Umbilical cord (tissue), 2 donors: ENCODE measurements around the gene TRIM67. TPM values are rescaled to one million over a fixed set of nuclear protein-coding genes. Genes with fewer than 3 reads are reported as not detected.

Source experiments
- DNase-seq: peaks from one replicate; pipeline ENCODE4 v3.0.0-alpha.2; 2015; ENCODE audit warnings: low spot score
- total RNA-seq: library from RNA; depleted of rRNA; stranded (reverse); fragments of >200 nt; gene quantifications from one replicate; pipeline ENCODE4 v1.2.3, GENCODE V29; 2014; ENCODE audit warnings: low replicate concordance; ENCODE audit not compliant: insufficient read depth

Gene TRIM67
- total RNA-seq, 1 donor from 2014 or later: 1.2 TPM

GRCh38 chr1:231232870-231233734, 71.2 kb downstream of the TRIM67 start:
- no peak for DNase-seq

DNA sequence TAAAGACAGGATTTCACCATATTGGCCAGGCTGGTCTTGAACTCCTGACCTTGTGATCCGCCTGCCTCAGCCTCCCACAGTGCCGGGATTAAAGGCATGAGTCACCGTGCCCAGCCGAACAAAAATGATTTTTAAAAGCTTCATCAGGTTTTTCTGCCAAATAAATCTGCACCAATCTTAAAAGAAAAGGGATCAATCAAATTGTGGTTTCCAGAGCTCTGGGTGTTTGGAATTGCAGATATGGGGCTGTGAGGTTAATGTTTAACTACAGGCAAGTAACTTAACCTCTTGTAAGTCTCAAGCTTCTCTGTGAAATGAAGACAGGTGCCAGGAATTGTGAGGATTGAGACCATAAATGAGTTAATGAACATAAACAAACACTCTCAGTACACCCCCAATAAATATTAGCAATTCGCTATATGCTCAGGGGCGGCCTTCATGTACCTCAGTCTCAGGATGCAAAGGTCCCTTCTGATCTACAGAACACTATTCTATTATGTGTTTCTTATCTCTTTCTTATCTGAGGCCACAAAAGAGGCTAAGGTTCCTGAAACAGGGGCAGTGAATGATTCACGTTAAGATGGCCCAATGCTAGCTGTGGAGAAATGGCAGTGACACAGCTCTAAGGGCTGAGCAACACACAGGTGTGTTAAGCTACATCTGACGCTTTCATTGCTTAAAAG, 72.0 kb downstream of the TRIM67 start:
- DNase-seq: no peak

DNA sequence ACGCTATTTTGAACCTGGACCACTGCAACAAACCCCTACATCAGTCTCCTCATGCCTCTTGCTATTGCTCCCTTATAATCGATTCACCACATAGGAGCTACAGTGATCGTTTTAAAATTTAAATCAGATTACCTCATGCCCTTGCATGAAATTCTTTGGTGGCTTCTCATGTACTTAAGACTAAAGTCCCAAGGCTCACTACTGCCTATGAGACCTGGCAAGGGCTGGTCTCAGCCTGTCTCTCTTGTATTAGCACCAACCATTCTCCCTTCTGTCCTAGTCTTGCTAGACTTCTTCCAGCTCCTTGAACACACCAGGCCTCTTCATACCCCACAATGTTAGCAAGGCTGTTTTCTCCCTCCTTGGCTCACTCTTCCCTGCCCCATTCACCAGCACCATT, 72.6 kb downstream of the TRIM67 start:
- DNase-seq: no peak

- DNase-seq: no peak
These were observed 73.8 kb downstream of the TRIM67 start for GRCh38 chr1:231235526-231236207.

DNA sequence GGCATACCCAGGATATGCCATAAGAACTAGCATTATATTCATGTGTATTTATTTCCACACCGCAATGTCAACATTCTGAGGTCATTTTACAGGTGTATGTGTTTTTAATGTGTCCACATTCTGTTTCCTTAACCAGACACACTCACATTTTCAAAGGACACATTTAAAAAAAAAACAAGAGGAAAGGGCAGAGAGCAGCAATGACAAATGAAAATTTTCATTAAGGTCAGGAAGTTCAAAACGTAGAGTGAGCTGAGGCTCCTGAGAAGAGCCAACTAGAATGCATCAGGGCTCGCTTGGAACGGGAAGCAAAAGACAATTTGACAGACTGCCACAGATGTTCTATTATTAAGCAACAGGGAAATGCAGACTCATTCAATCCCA, 74.3 kb downstream of the TRIM67 start:
- no peak for DNase-seq

GRCh38 chr1:231236938-231237337, 75.1 kb downstream of the TRIM67 start:
- no peak for DNase-seq

GRCh38 chr1:231238298-231238697, 76.4 kb downstream of the TRIM67 start:
- no peak for DNase-seq

- peak; percentile 6 for DNase-seq
These were observed 78.6 kb downstream of the TRIM67 start for GRCh38 chr1:231240531-231240882.

GRCh38 chr1:231240883-231241735, 79.3 kb downstream of the TRIM67 start, which contains the start of gene GNPAT:
GNPAT (plus strand) TSS chr1:231241212; CDS start chr1:231241379, 167 bp downstream.
- DNase-seq: peak; percentile 94

GRCh38 chr1:231241750-231242149, 79.9 kb downstream of the TRIM67 start:
- DNase-seq: no peak

- DNase-seq: no peak
These were observed 80.8 kb downstream of the TRIM67 start for GRCh38 chr1:231242516-231243198.

DNA sequence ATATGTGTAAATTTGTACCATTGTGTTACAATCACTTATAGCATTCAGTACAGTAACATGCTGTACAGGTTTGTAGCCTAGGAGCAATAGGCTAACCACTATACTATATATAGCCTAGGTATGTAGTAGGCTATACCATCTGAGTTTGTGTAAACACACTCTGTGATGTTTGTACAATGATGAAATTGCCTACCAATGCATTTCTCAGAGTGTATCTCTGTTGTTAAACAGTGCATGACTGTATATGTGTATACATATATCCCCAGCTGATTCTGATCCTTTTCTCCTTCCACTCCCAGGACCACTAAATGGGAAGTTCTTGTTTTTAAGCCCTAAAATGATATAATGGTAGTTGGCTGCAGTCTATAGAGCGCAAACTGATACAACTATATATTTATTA, 86.9 kb downstream of the TRIM67 start:
- no peak for DNase-seq

DNA sequence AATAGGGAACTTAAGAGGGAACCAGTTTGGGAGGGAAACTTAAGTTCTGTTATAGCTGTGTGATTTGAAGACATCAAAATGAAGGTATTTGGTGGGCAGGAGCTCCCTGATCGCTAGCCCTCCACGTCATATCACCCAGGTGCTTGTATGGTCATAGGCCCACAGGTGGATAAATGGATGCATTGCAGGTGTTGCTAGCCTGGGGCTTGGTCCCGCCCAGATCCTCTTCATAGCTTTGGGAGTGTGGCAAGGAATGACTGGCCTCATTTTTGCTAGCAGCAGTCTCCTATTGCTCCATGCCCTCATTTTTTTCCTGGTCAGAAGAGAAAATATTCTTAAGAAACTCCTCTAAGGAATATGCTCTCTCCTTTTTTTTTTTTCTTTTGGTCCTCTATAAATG, 90.5 kb downstream of the TRIM67 start:
- DNase-seq: no peak

DNA sequence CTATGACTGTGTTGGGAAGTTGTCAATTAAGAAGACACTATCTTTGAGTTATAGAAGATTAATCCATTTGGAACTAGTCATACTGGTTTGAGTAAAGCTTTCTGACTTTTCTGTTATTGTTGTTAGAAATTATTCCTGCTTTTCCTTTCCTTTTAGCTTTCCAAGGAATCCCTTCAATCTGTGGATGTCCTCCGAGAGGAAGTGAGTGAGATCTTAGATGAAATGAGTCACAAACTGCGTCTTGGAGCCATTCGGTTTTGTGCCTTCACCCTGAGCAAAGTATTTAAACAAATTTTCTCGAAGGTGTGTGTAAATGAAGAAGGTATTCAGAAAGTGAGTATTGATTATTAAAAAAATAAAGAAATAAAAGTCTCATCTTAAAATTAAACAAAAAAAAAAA, 98.5 kb downstream of the TRIM67 start:
- DNase-seq: no peak

- no peak for DNase-seq
These were observed 102.8 kb downstream of the TRIM67 start for GRCh38 chr1:231264642-231265041.

GRCh38 chr1:231265379-231265778, 103.5 kb downstream of the TRIM67 start:
- no peak for DNase-seq

GRCh38 chr1:231266811-231267322, 105.0 kb downstream of the TRIM67 start:
- DNase-seq: peak; percentile 44
